Prostate gland (tissue), 2 donors: ENCODE measurements around the gene GEMIN7.

Experiments
- POLR2A ChIP-seq: fragments of 450-650 bp; IDR thresholded peaks from one replicate; pipeline ENCODE4 v1.6.1; 2016; ENCODE audit warnings: antibody characterized with exemption, mild to moderate bottlenecking
- POLR2AphosphoS5 ChIP-seq: sonication (generic); formaldehyde crosslinking; IDR thresholded peaks from one replicate; pipeline ENCODE4 v1.6.1; 2017; ENCODE audit warnings: antibody characterized with exemption
- TF ChIP-seq, protein P1 (sequence below), 4 experiments: fragments of 200-600 bp in 2 of 4; fragments of 450-650 bp in 2 of 4; sonication (generic) in 2 of 4; IDR thresholded peaks; 1 replicate in 3 of 4; 2 replicates in 1 of 4; pipeline ENCODE4 v1.5.1; 2016 to 2019; ENCODE audit warnings: antibody characterized with exemption in 4 of 4, mild to moderate bottlenecking in 2 of 4, moderate library complexity in 2 of 4

DNA sequence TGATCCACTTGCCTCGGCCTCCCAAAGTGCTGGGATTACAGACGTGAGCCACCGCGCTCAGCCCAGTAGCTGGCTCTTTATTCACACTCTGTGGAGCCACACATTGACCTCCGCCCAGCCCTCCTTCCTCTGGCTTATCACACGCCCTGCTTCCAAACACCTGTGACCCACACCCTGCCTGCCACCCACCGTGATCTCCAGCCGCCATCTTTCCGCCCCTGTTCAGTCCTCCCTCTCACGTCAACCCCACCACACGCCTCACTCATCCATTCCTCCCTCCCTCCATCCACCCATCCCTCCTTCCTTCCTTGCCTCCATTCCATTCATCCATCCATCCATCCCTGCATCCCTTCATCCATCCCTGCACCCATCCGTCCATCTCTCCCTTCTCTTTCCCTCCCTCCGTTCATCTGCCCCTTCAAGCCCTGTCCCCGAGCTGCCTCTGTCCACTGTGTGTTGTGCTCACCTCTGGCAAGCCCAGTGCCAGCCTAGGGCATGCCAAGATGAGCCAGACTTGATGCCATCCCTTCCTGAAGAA is 20.4 kb upstream of the GEMIN7 start:
- TF ChIP-seq, protein P1, sequence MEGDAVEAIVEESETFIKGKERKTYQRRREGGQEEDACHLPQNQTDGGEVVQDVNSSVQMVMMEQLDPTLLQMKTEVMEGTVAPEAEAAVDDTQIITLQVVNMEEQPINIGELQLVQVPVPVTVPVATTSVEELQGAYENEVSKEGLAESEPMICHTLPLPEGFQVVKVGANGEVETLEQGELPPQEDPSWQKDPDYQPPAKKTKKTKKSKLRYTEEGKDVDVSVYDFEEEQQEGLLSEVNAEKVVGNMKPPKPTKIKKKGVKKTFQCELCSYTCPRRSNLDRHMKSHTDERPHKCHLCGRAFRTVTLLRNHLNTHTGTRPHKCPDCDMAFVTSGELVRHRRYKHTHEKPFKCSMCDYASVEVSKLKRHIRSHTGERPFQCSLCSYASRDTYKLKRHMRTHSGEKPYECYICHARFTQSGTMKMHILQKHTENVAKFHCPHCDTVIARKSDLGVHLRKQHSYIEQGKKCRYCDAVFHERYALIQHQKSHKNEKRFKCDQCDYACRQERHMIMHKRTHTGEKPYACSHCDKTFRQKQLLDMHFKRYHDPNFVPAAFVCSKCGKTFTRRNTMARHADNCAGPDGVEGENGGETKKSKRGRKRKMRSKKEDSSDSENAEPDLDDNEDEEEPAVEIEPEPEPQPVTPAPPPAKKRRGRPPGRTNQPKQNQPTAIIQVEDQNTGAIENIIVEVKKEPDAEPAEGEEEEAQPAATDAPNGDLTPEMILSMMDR (IDR thresholded peaks at IDR 0.05): no peak
- TF ChIP-seq POLR2A (no peak), POLR2AphosphoS5 (no peak)
